ENCODE results near the gene LRMDA.

LRMDA gene

DNA sequence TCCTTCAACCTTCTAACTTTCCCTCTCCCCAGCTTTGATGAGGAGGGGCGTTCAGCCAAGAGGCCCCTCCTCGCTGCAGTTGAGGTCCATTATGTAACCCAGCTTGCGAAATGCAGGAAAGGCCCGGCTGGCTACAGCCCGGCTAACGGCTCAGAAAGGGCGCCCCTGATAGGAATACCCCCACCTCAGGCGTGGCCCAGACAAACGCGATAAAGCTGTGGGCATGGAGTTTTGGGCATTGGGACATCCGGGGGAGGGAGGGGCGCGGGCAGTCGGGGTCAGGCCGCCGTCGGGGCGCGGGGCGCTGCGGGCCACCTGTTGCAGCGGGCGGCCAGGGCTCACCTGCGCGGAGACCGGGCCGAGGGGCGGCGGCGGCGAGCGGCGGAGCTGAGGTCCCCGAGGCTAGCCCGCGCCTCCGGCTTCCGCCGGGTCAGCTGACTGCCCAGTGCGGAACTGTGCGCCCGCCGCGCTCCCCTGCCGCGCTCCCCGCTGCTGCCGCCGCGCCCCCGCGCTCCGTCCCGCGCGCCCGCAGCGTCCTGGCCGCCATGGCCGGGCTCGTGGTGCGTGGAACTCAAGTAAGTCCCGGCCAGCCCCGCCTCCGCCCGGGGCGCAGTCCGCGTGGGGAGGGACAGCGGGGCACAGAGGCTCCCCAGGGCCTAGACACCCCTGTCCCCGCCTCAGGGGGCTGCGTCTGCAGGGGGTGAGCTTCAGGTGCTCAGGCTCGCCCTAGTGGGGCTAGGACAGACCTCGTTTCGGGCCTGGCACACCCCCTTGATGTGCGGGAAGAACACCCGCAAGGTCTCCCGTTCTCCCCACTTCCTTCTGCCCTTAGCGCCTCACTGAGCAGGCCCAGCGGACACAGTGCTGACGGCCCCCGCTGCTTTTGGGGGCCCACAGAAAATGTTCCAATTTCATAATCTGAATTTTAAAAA lies at the start of gene LRMDA:
TSS of gene LRMDA (plus strand) at position 445 of the 932 bp plus-strand sequence.
- Histone ChIP-seq H3K36me3 (ENCODE audit: insufficient read depth, low read length) (no peaks in the 10 kb centered on the region), H2AFZ (ENCODE audit: low read length, unreplicated experiment) (no peak within 1 kb of the TSS), H3K27me3 (ENCODE audit: insufficient read depth, low read length) (no peaks in the 10 kb centered on the region), H3K27ac (ENCODE audit: low read depth, low read length) (no peak within 1 kb of the TSS), H3K4me3 (ENCODE audit: low read depth, low read length) (peak within 1 kb of the TSS; percentile 78), H3K79me2 (ENCODE audit: control insufficient read depth, insufficient read depth, low read length, unreplicated experiment) (no peaks in the 10 kb centered on the region), H3K4me1 (ENCODE audit: control insufficient read depth, insufficient read depth, low read length, unreplicated experiment) (peaks cover 37% of the 10 kb centered on the region)

DNA sequence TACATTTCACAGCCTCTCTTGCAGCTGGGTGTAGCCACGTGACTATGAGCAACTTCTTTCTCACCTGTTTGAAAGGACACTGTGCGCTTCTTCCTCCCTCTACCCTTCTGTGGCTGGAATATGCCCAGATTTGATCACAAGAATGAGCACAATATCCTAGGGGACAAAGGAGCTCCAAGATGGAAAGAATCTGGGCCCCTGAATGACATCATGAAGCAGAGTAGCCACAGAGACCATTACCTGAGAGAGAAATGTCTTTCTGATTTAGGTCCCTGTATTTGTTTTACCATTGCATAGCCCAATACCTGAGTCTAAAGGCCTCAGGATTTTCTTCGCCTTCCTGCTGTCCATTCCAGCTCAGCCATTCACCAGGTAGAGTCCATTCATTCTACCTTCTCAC lies 45.3 kb upstream of the LRMDA start:
- no peak overlapping the region for H3K27ac ChIP-seq (ENCODE audit: low read depth, low read length)
- H3K4me1 ChIP-seq (ENCODE audit: control insufficient read depth, insufficient read depth, low read length, unreplicated experiment) = no peaks in the 10 kb centered on the region
- no peaks in the 10 kb centered on the region for H3K79me2 ChIP-seq (ENCODE audit: control insufficient read depth, insufficient read depth, low read length, unreplicated experiment)
- no peak overlapping the region for H2AFZ ChIP-seq (ENCODE audit: low read length, unreplicated experiment)
- no peaks in the 10 kb centered on the region for H3K36me3 ChIP-seq (ENCODE audit: insufficient read depth, low read length)
- H3K4me3 ChIP-seq (ENCODE audit: low read depth, low read length) = no peak overlapping the region
- H3K27me3 ChIP-seq (ENCODE audit: insufficient read depth, low read length) = no peaks in the 10 kb centered on the region

- H3K79me2 ChIP-seq (ENCODE audit: control insufficient read depth, insufficient read depth, low read length, unreplicated experiment) = no peaks in the 10 kb centered on the region
- H3K36me3 ChIP-seq (ENCODE audit: insufficient read depth, low read length) = no peaks in the 10 kb centered on the region
- no peaks in the 10 kb centered on the region for H3K27me3 ChIP-seq (ENCODE audit: insufficient read depth, low read length)
- H2AFZ ChIP-seq (ENCODE audit: low read length, unreplicated experiment) = no peak overlapping the region
- H3K4me1 ChIP-seq (ENCODE audit: control insufficient read depth, insufficient read depth, low read length, unreplicated experiment) = no peaks in the 10 kb centered on the region
- H3K27ac ChIP-seq (ENCODE audit: low read depth, low read length) = no peak overlapping the region
- H3K4me3 ChIP-seq (ENCODE audit: low read depth, low read length) = no peak overlapping the region
These were observed 43.3 kb upstream of the LRMDA start for GRCh38 chr10:75388082-75388481.

DNA sequence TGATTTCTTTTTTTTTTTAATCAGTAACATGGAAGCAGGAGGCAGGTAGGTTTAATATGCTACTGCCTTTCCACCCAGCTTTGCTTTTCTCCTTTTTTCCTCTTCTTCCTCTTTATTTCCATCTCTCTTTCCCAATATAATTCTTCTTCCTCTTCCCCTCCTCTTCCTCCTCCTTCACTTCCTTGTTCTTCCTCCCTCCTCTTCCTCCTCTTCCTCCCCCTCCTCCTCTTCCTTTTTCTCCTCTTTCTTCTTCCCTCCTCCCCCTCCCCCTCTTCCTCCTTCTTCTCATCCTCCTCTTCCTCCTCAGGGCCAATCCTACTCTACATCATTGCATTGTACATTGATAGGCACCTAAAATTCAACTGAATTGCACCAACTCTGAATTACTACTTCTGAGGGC lies 41.2 kb upstream of the LRMDA start:
- H3K27me3 ChIP-seq (ENCODE audit: insufficient read depth, low read length) = no peaks in the 10 kb centered on the region
- no peak overlapping the region for H2AFZ ChIP-seq (ENCODE audit: low read length, unreplicated experiment)
- H3K4me1 ChIP-seq (ENCODE audit: control insufficient read depth, insufficient read depth, low read length, unreplicated experiment) = peaks cover 3% of the 10 kb centered on the region

DNA sequence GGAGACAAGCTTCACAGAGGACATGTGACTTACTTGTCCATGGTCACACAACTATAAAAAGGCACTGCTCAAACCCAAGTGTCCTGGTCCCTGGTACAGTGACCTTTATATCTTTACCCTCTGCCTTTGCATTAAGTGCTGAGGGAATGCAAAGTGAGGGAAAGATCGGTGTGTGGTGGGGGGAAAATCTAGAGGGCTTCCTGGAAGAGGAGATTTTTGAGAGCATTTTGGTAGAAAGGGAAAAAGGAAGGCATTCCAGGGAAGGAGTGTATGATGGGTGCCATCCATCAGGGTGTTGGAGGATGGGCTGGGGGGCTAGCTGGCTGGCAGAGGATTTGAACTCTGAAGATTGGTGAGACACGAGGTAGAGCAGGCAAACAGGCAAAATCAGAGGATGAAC lies 39.2 kb upstream of the LRMDA start:
- no peak overlapping the region for H2AFZ ChIP-seq (ENCODE audit: low read length, unreplicated experiment)
- no peak overlapping the region for H3K4me3 ChIP-seq (ENCODE audit: low read depth, low read length)
- H3K27me3 ChIP-seq (ENCODE audit: insufficient read depth, low read length) = no peaks in the 10 kb centered on the region
- peaks cover 3% of the 10 kb centered on the region for H3K4me1 ChIP-seq (ENCODE audit: control insufficient read depth, insufficient read depth, low read length, unreplicated experiment)
- no peak overlapping the region for H3K27ac ChIP-seq (ENCODE audit: low read depth, low read length)
- no peaks in the 10 kb centered on the region for H3K36me3 ChIP-seq (ENCODE audit: insufficient read depth, low read length)
- H3K79me2 ChIP-seq (ENCODE audit: control insufficient read depth, insufficient read depth, low read length, unreplicated experiment) = peaks cover 12% of the 10 kb centered on the region

More for the DNA sequence above, 41.2 kb upstream of the LRMDA start:
- no peak overlapping the region for H3K4me3 ChIP-seq (ENCODE audit: low read depth, low read length)
- no peaks in the 10 kb centered on the region for H3K36me3 ChIP-seq (ENCODE audit: insufficient read depth, low read length)
- H3K27ac ChIP-seq (ENCODE audit: low read depth, low read length) = no peak overlapping the region
- no peaks in the 10 kb centered on the region for H3K79me2 ChIP-seq (ENCODE audit: control insufficient read depth, insufficient read depth, low read length, unreplicated experiment)

DNA sequence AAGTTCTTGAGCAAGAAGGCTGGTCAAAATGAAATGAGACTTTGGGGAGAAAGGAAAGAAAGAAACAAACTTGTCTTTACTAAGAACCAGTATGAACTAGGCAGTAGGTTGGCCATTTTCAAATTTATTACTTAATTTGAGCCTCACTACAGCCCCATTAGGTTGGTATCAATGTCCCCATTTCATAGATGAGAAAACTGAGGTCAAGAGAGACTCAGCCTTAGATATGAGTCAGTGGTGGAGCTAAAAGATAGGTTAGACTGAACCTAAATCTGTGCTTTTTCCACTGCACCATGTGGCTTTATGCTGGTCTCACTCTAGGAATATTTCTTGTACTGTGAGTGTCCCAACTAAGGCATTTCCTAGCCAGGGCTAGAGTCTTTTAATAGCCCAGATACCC lies 38.7 kb upstream of the LRMDA start:
- H3K27me3 ChIP-seq (ENCODE audit: insufficient read depth, low read length) = no peaks in the 10 kb centered on the region
- peaks cover 3% of the 10 kb centered on the region for H3K4me1 ChIP-seq (ENCODE audit: control insufficient read depth, insufficient read depth, low read length, unreplicated experiment)
- H2AFZ ChIP-seq (ENCODE audit: low read length, unreplicated experiment) = no peak overlapping the region

DNA sequence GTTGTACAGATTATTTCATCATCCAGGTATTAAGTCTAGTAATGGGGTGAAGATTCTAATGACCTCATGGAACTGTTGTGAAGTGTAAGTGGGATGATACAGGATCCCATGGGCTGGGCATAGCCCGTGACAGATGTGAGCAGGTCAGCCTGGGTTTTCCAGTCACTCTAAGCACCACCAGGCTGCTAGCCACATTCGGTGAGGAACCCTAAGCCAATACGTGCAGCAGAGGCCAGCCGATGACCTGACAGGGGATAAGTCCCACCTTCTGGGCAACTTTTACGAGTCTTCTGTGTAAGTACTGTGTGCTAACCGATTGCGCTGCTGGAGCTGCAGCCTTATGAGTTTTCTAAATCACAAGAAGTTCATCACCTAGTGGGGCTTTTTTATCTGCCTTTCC lies 37.2 kb upstream of the LRMDA start:
- Histone ChIP-seq H3K27ac (ENCODE audit: low read depth, low read length) (no peak overlapping the region), H2AFZ (ENCODE audit: low read length, unreplicated experiment) (no peak overlapping the region), H3K36me3 (ENCODE audit: insufficient read depth, low read length) (no peaks in the 10 kb centered on the region), H3K4me3 (ENCODE audit: low read depth, low read length) (no peak overlapping the region), H3K79me2 (ENCODE audit: control insufficient read depth, insufficient read depth, low read length, unreplicated experiment) (peaks cover 31% of the 10 kb centered on the region), H3K4me1 (ENCODE audit: control insufficient read depth, insufficient read depth, low read length, unreplicated experiment) (peaks cover 3% of the 10 kb centered on the region), H3K27me3 (ENCODE audit: insufficient read depth, low read length) (no peaks in the 10 kb centered on the region)

More for the DNA sequence above, 38.7 kb upstream of the LRMDA start:
- no peaks in the 10 kb centered on the region for H3K36me3 ChIP-seq (ENCODE audit: insufficient read depth, low read length)
- no peak overlapping the region for H3K27ac ChIP-seq (ENCODE audit: low read depth, low read length)
- H3K79me2 ChIP-seq (ENCODE audit: control insufficient read depth, insufficient read depth, low read length, unreplicated experiment) = peaks cover 17% of the 10 kb centered on the region
- no peak overlapping the region for H3K4me3 ChIP-seq (ENCODE audit: low read depth, low read length)

- Histone ChIP-seq H3K27ac (ENCODE audit: low read depth, low read length) (peak overlapping the region; percentile 81; the same call in 1 of the 2 replicates), H3K79me2 (ENCODE audit: control insufficient read depth, insufficient read depth, low read length, unreplicated experiment) (peaks cover 41% of the 10 kb centered on the region), H3K27me3 (ENCODE audit: insufficient read depth, low read length) (no peaks in the 10 kb centered on the region), H3K4me3 (ENCODE audit: low read depth, low read length) (peak overlapping the region; percentile 93), H2AFZ (ENCODE audit: low read length, unreplicated experiment) (peak overlapping the region; percentile 29), H3K4me1 (ENCODE audit: control insufficient read depth, insufficient read depth, low read length, unreplicated experiment) (peaks cover 3% of the 10 kb centered on the region), H3K36me3 (ENCODE audit: insufficient read depth, low read length) (no peaks in the 10 kb centered on the region)
These were observed 36.1 kb upstream of the LRMDA start for GRCh38 chr10:75395066-75395931.

- Histone ChIP-seq H3K4me1 (ENCODE audit: control insufficient read depth, insufficient read depth, low read length, unreplicated experiment) (peaks cover 3% of the 10 kb centered on the region), H3K36me3 (ENCODE audit: insufficient read depth, low read length) (no peaks in the 10 kb centered on the region), H3K4me3 (ENCODE audit: low read depth, low read length) (peak overlapping the region; percentile 93), H2AFZ (ENCODE audit: low read length, unreplicated experiment) (peak overlapping the region; percentile 20), H3K27me3 (ENCODE audit: insufficient read depth, low read length) (no peaks in the 10 kb centered on the region), H3K79me2 (ENCODE audit: control insufficient read depth, insufficient read depth, low read length, unreplicated experiment) (peaks cover 49% of the 10 kb centered on the region), H3K27ac (ENCODE audit: low read depth, low read length) (peak overlapping the region; percentile 81)
These were observed 35.3 kb upstream of the LRMDA start for GRCh38 chr10:75395932-75396630.

All from ACC112 (cell line).